HG03097 (cell line): ENCODE measurements around the gene MASP1.
A peak's percentile ranks its signal among the peaks of the same experiment; 100 is the strongest.

ENCODE experiments used
- ATAC-seq: cut with Tn5 transposase; IDR thresholded peaks from one replicate; pipeline ENCODE4 v1.9.1; 2021; ENCODE audit not compliant: unreplicated experiment, low FRiP score

Gene MASP1, protein sequence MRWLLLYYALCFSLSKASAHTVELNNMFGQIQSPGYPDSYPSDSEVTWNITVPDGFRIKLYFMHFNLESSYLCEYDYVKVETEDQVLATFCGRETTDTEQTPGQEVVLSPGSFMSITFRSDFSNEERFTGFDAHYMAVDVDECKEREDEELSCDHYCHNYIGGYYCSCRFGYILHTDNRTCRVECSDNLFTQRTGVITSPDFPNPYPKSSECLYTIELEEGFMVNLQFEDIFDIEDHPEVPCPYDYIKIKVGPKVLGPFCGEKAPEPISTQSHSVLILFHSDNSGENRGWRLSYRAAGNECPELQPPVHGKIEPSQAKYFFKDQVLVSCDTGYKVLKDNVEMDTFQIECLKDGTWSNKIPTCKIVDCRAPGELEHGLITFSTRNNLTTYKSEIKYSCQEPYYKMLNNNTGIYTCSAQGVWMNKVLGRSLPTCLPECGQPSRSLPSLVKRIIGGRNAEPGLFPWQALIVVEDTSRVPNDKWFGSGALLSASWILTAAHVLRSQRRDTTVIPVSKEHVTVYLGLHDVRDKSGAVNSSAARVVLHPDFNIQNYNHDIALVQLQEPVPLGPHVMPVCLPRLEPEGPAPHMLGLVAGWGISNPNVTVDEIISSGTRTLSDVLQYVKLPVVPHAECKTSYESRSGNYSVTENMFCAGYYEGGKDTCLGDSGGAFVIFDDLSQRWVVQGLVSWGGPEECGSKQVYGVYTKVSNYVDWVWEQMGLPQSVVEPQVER

DNA sequence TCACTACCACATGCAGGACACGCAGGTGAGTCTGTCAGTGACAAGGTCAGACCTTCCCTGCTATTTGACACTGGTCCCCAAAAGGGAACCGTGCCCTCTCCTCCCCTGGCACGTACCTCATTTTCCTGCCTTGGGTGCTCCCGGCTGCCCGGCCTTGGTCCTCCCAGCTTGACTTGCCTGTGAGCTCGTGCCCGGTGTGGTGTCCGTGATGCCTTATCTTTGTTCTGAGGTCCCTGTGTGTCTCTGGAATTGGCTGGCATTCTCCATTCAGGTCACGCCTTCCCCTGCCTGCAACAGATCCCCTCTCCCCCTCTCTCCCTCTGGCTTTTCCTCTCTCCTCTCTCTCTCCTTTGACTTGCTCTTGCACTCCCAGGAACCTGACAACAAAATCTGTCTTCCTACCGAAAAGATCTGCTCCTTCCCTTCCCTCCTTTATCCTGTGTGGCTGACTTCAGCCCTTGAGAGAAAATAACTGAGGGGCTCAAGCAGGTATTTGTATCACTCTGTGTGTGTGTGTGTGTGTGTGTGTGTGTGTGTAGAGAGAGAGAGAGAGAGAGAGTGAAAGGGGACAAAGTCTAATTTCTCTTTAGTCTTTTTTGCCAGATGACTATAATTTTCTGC lies at the start of gene MASP1:
TSS of gene MASP1 (minus strand) at position 226 of the 621 bp plus-strand sequence. CDS start at position 121, 105 bp downstream.
- ATAC-seq: no peak

DNA sequence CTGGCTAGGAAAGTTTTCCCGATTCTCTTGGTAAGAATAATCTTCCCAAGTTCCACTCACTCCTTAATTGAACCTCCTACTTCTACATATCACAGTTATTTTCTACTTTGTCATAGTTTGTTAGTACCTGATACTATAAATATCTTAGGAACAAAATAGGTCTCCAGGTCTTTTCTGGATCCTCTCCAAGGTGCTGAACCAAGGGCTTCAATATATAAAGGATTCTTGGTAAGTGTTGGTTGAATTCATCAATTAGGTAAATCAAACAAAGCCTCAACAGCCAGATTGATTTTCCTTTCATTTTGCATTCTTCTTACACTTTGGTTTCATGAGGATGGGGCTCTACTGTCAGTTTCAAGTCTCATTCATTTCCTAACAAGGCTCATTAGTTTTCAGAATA lies 49.0 kb upstream of the MASP1 start:
- ATAC-seq: no peak

DNA sequence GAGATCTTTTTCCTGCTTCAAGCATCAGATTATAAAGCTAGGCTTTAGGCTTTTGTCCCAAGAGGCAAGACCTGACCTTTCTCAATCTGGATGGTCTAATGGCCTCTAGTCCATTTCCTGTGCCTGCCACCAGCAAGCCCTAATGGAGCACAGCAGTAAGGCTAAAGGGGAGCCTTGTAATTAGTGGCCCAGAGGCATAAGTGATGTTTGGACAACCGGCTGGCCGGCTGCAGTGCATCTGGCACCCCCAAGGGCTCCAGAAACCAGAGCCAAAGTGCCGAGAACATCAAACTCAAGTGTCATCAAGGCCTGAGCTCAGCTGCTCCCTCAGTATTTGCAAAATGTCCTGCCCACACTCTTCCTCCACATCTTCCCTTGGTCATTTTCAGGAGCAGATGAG lies 44.8 kb upstream of the MASP1 start:
- no peak for ATAC-seq

DNA sequence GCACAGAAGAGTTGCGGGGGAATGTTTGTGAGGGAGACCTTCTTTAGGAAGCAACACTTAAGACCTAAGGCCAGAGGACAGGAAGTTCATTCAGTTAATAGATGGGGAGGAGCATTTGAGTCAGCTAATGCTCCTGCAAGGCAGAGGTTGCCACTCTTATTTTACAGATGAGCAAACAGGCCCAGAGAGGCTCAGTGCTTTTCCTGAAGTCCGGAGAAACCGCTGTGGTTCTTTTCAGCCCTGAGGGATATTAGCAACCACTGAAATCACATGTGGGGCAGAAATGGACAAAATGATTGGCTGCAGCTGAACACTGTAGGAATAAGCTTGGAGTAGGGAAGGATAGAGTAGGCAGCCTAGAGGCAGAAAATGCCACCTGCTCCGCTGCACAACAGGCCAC lies 43.4 kb upstream of the MASP1 start:
- ATAC-seq: no peak

DNA sequence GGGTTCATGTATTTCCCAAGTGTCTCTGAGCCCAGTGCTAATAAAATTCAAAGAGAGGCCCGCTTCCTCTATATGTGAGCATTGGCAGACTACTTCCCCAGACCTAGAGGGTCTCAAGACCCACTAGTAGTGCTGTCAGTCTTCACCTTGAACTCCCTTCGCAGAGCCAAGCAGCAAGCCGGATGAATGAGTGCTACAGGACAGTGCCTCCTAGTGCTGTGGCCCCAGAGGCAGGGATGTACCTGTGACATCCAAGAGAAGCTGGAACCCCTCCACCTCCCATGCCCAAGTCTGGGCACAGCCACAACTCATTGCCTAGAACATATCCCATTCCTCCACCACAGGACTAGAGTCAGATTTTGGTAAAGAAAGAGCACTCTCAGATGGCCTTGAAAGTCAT lies 37.2 kb upstream of the MASP1 start:
- no peak for ATAC-seq

DNA sequence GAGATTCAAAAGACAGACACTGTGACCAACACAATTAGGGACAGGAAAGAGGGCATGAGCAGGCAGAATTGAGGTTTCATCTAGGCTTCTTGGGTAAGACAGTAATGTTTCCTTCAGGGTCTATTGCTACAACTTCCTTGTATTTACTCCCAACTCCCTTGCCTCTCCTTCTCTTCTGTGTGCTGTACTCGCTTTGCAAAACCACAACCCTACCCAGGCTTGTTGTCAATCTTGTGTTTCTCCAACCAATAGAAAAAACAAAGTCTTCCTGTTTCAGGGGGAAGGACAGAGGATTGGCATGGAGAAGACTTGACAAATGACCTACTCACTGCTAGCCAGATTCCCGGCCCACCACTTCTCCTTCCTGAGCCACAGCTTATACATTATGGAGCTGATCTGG lies 36.3 kb upstream of the MASP1 start:
- ATAC-seq: no peak

DNA sequence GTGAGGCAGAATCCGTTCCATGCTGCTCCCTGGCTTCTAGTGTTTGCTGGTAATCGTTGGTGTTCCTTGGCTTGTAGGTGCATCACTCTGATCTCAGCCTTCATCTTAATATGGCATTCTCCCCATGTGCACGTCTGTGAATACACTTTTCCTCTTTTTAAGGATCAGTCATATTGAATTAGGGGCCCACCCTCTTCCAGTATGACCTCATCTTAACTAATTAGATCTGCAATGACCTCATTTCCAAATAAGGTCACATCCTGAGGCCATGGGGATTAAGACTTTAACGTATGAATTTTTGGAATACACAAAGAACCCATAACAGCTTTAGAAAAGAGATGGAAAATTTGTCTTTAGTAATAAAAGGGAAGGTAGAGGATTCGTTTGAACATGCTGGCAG lies 34.1 kb upstream of the MASP1 start:
- no peak for ATAC-seq

DNA sequence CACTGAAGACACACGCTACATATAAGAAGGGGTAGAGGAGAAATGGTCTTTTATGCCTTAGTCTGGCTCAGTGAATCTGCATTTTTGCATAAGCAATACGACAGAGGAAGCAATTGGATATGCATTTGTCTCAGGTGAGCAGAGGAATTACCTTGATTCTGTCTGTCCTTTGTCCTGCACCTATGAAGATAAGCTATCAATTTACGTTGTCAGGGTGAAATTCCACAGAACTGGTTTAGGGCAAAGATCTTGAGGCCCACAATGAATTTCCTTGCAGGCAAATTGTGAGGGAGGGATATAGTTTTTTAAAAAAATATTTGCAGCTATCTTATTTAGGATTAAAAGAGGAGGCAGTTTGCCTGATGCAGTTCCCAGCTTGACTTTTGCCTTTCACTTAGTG lies 31.6 kb upstream of the MASP1 start:
- ATAC-seq: no peak

DNA sequence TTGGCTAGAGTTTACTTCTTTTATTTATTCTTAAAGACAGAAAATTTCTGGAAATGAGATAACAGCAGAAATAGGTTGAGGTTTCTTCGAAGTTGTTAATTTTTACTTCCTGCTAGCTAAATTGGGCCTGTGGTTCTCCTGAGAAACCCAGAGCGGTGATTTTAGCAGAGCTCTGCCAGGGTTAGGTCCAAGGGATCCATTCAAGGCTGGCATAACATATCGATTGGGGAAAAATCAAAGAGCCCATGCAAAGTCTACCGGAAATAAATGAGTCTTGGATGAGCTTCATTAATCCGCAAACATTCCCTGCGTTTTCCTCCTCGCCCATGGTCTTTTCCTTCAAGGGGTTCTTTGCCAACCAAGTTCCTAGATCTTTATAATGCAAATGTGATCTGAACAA lies 30.8 kb upstream of the MASP1 start:
- no peak for ATAC-seq

DNA sequence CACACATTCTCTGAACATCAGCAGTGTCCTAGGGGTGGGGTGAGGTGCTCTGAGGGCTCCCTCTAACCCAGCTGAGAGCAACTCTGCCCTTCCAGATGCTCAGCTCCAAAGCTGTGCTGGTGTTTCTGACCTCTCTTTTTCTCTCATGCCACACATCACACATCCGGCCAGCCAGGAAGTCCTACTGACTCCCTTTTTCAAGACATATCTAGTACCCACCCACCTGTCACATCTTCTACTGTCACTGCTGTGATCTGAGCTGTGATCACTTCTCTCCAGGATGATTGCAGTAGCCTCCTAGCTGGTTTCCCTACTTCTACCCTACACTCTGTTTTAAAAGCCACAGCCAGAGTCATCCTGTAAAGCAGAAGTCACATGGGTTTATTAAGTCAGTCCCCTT lies 30.2 kb upstream of the MASP1 start:
- ATAC-seq: no peak

DNA sequence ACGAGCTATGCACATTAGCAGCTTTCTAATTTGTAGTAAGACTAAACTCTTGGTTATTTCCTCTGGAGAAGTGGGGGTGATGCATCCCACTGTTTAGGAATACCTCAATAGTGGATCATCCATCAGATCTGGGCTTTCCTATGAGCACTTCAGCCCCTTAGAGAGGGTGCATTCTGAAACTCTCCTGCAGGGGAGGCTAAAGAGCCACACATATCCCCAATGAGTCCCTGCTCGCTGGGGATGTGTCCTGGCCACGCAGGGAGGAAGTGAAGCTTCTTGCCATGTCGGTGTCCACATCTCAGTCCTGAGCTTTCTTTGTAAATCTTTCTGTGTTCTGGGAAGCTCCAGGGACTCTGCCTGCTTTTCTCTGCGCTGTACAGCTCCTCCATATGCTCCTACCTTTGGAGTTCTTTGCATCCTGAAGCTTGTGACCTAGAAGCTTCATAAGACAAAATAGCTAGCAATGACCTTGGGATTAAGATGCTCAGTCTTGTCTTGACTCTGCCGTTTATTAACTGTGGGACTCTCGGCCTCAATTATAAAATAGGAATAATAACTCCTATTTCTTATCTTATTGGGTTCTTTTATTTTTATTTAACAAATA lies 28.3 kb upstream of the MASP1 start:
- ATAC-seq: peak; percentile 65

DNA sequence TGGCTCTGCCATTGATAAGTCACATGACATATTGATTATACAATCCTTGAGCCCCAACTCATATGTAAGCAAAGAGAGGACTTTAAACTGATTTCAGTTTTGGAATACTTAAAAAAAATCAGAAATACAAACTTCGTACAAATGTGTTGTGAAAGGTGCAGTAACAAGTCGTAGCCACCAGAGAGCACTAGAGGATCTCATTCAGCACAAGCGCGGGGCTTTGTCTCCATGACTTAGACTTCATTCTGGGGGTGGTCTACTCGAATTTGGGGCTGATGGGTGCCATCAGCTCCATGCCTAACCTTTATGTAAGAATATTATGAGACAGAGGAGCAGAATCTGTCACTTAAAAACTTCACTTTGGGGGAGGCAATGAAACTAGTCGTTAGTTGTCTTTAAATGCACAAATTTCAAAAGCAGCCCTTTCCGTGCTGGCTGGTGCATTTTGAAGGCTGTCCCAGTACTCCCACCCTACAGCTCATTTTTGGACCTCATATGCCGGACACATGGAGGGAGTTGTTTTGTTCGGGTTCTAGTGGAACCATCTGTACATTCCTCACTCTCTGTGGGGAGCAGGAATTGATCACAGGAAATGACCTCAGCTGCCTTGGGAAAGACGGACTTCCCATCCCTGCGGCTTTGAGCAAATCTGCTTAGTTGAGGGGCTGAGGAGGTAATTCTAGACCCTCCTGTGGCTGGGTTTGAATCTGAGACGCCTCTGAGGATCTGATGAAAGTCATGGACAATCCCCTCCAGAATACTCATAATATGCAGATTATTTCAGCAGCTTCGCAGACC lies 27.5 kb upstream of the MASP1 start:
- no peak for ATAC-seq

DNA sequence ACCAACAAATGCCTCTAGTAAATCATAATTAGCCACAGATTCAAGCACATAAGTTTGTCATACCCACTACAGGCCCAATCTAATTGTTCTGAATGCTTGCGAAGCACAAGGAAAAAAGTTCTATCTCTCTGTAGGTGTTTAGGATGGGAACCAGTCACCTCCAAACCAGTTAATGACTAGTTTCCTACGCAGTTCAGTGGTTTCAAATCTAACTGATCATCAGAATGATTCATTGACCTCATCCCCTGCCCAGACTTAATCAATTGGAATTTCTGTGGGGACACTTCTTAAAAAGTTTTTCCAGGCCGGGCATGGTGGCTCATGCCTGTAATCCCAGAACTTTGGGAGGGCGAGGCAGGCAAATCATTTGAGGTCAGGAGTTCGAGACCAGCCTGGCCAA lies 24.3 kb upstream of the MASP1 start:
- no peak for ATAC-seq

DNA sequence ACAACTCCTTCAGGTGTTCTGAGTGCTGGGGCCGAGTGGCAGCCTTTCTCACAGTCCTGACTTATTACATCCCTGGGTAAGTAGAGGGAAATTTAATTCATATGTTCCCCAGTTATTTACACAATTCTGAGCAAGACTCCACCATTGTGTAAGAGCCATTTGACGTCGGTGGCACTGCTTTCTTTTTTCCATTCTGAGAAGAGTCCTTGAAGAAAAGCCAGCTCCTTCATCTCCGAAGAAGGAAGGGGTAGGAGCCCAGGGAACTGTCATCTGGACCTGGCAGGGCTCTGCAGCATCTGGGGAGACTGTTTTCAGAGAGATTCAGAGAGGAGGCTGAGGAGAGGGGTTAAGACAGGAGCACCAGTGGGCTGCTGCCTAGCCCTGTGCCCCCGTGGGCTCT lies 22.6 kb upstream of the MASP1 start:
- no peak for ATAC-seq

DNA sequence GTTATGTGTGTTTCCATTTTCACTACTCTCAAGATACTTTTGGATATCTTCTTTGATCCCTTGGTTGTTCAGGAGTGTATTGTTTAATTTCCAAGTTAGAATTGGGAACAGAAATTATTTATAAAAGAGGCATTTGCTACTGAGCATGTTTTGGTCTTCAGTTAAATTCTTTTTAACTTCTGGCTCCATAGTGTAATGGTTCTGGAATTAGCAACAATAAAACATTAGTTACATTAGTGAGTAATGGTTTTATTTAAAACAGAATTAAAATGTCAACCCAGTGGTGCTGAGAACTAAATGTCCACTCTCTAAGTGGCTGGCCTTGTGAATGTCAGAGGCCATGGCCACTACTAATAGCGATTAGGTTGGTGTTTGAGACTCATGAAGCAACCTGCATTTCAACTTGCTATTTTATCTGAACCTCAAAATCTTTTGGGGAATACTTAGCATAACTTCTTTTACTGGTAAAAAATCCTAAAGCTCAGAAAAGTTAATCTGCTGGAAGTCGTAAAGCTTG lies 19.5 kb upstream of the MASP1 start:
- ATAC-seq: no peak

DNA sequence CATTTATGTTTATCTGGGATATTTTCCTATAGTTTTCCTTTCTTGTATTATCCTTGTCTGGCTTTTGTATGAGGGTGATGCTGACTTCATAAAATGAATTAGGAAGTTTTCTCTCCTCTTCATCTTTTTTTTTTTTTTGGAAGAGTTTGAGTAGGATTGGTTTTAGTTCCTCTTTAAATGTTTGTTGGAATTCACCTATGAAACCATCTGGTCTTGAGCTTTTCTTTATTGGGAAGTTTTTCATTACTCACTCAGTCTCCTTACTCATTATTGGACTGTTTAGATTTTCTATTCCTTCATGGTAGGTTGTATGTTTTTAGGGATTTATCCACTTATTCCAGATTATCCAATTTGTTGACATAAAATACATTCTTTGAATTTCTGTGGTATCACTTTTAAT lies 18.7 kb upstream of the MASP1 start:
- no peak for ATAC-seq

DNA sequence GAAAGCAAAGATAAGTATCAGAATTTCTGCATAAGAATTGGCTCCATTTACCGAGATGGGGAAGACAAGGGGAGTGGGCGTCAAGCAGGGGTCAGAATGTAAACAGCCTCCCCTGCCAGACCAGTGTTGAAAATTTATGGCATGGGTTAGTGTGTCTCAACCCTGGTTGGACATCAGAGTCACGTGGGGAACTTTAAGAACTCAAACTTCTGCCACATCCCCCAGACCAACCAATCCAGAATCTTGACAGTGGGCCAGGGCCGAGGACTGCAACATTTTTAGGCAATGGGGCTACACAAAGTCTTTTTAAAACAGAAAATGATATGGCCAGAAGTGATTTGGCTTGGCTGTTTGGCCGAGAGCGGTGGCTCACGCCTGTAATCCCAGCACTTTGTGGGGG lies 14.3 kb upstream of the MASP1 start:
- no peak for ATAC-seq

DNA sequence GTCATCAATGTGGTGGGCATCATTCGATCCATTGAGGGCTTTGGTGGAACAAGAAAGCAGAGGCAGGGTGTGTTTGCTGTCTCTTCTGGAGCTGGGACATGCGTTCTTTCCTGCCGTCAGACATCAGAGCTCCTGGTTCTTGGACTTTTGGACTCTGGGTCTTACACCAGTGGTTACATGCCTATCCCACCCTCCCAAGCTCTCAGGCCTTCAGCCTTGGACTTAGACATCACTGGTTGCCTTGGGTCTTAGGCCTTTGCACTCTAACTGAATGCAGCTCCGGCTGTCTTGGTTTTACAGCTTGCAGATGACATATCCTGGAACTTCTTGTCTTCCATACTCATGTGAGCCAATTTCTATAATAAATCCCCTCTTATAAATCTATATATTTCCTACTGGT lies 8.1 kb upstream of the MASP1 start:
- ATAC-seq: no peak

DNA sequence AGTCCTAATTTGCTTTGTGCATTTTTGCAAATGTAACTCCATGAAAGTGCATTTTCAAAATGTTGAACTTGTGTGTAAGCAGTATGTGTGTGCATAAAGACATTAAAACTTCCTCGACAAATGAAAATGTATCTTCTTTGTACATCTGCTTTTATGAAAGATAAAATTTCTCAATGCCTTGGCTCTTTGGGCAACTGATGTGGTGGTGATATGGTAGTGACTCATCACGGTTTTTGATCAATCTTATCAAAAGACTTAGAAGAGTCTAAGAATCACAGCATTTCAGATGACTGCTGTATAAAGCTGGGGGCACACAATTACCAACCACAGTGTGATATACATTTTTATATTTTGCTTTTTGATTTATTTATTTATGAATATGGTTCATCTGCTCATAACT lies 5.4 kb upstream of the MASP1 start:
- ATAC-seq: no peak

DNA sequence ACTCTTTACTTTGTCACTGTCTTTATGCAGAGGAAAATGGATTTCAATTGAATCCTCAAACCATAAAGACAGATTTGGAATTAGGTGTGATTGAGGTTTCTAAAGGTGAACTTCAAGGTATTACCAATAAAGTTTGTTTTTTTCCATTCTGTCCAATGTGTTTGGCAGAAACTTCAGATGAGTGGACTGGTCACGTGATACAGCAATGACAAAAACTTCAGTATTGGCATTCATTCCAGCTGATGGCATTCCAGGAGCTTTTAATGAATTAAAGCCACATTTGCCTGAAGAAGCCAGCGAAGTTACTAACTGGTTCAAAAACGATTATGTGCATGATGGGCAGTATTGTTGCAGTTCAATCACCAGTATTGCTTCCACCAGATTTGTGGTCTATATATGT lies 4.5 kb upstream of the MASP1 start:
- ATAC-seq: no peak
